ENCODE measurements around the gene RANBP1.

RANBP1 gene

GRCh38 chr22:20094197-20094807, 21.6 kb upstream of the RANBP1 start:
- no peak overlapping the region for H3K4me3 ChIP-seq (replicated peaks; ENCODE audit: low read depth, low read length)
- TF ChIP-seq CTCF (IDR thresholded peaks at IDR 0.05; ENCODE audit: low read depth, low read length, missing control alignments): no peak

GRCh38 chr22:20095521-20095920, 20.4 kb upstream of the RANBP1 start:
- H3K4me3 ChIP-seq (replicated peaks; ENCODE audit: low read depth, low read length): no peak overlapping the region
- TF ChIP-seq CTCF (IDR thresholded peaks at IDR 0.05; ENCODE audit: low read depth, low read length, missing control alignments): no peak
- DNase-seq (ENCODE audit: extremely low read depth, low read depth): no peak

More at GRCh38 chr22:20094197-20094807, 21.6 kb upstream of the RANBP1 start:
- no peak for DNase-seq (ENCODE audit: extremely low read depth, low read depth)

GRCh38 chr22:20096574-20097420, 19.1 kb upstream of the RANBP1 start:
- TF ChIP-seq CTCF (IDR thresholded peaks at IDR 0.05; ENCODE audit: low read depth, low read length, missing control alignments): no peak
- DNase-seq (ENCODE audit: extremely low read depth, low read depth): no peak
- H3K4me3 ChIP-seq (replicated peaks; ENCODE audit: low read depth, low read length): no peak overlapping the region

- DNase-seq (ENCODE audit: extremely low read depth, low read depth): no peak
- H3K4me3 ChIP-seq (replicated peaks; ENCODE audit: low read depth, low read length): no peak overlapping the region
- TF ChIP-seq CTCF (IDR thresholded peaks at IDR 0.05; ENCODE audit: low read depth, low read length, missing control alignments): no peak
Measured at GRCh38 chr22:20099099-20099711, 16.7 kb upstream of the RANBP1 start.

- no peak for DNase-seq (ENCODE audit: extremely low read depth, low read depth)
- TF ChIP-seq CTCF (IDR thresholded peaks at IDR 0.05; ENCODE audit: low read depth, low read length, missing control alignments): no peak
- no peak overlapping the region for H3K4me3 ChIP-seq (replicated peaks; ENCODE audit: low read depth, low read length)
Measured at GRCh38 chr22:20101638-20102037, 14.3 kb upstream of the RANBP1 start.

- no peak for TF ChIP-seq CTCF (IDR thresholded peaks at IDR 0.05; ENCODE audit: low read depth, low read length, missing control alignments)
- DNase-seq (ENCODE audit: extremely low read depth, low read depth): no peak
- H3K4me3 ChIP-seq (replicated peaks; ENCODE audit: low read depth, low read length): no peak overlapping the region
Measured at GRCh38 chr22:20102203-20102780, 13.6 kb upstream of the RANBP1 start.
